Left forelimb (tissue), 1 donor: ENCODE results near the gene MBTPS1.

Experiments
- DNase-seq: peaks from one replicate; pipeline ENCODE4 v3.0.0-alpha.2; 2018; ENCODE audit warnings: low spot score

MBTPS1 gene

GRCh38 chr16:84053237-84053636 lies 63.5 kb downstream of the MBTPS1 start:
- DNase-seq = peak; percentile 20

DNA sequence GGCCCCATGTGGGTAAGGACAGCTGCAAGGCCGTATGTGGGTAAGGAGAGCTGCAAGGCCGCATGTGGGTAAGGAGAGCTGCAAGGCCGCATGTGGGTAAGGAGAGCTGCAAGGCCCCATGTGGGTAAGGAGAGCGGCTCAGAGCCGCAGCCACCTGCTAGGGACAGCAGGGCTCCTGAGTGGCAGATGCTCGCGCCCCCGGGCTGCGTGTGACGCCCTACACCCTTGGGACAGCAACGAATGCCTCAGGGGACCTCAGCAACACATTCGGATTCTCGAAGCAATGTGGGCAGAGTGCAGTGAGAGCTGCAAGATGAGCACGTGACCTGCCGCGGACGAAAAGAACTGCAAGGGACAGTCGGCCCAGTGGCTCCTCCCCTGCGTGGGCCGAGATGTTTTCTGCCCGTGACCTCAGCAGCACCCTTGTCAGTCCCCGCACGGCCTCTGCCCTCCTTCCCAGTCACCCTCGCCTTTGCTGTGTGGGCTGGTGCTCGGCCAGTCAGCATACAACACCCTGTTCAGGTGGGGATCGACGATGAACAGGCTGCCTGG lies 64.6 kb downstream of the MBTPS1 start:
- DNase-seq = peak; percentile 36

DNA sequence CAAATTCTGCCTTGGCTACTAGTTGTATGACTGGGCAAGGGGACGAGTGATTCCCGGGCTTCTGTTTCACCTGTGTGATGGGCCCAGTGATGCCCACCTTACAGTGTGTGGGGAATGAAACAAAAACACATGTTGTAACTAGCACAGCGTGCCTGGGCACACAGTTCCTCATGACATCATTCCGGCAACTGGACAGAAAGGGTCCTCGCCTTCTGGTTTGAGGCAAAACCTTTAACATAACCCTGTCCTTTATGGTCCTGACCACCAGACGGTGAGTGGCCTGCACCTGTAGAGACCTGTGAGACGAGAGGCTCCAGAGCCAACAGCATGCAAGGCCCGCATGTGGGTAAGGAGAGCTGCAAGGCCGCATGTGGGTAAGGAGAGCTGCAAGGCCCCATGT lies 66.4 kb downstream of the MBTPS1 start:
- no peak for DNase-seq

DNA sequence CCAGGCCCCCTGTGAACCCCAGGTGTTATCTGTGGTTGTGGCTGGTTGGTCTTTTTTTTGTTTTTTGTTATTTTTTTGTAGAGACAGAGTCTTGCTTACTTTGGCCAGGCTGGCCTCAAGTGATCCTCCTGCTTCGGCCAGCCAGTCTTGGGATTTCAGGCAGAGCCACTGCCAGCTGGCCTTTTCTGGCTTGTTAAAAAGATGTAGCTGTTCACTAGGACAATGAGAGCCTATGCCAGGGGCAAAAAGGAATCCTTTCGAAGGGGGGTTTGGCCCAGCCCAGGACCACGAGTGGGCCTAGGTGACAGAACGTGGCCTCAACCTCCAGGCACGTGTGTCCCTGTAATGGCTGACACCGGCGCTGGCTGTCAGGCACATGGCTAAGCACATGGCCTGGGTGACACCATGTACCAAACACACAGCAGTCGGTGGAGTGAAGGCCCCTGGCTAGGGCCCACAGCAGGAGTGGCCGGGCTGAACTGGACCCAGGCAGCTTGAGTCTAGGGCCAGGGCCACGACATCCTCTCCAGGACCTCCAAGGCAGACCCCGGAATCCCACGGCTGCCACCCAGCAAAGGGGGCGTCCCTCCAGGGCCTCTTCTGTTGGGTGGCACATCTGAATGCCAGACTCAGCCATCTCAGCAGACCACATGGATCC lies 67.2 kb downstream of the MBTPS1 start:
- DNase-seq = no peak

DNA sequence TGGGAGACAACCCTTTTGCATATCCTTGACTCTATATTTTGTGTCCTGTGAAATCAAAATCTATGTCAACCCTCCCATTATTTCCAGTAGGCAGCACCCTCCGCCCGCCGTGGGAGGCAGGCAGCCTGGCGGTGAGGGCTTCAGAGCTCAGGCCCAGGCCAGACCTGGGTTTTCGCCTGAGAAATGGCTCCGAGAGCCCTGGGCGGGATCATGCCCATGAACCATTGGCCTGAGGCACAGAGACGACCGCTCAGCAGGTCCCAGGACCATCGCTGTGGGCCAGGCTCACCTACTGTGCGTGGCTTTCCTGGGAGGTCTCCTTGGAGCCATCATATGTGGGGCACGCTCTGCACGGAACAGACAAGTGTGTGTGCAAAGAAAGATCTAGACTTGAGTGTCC lies 67.9 kb downstream of the MBTPS1 start:
- no peak for DNase-seq

DNA sequence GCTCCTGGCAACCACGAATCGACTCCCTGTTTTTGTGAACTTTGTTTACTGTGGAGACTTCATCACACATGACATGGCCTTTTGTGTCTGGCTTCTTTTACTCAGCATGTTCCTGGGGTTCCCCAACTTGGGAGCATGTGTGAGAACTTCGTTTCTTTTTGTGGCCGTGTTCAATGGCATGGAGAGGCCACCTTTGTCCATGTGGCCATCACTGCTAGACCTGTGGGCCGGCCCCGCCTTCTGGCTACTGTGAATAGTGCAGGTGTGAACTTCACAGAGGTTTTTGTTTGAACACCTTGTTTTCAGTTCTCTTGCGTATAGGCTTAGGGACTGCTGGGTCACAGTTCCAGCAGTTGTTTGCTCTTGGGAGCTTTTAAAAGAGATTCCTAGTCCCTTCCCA lies 68.5 kb downstream of the MBTPS1 start:
- no peak for DNase-seq

DNA sequence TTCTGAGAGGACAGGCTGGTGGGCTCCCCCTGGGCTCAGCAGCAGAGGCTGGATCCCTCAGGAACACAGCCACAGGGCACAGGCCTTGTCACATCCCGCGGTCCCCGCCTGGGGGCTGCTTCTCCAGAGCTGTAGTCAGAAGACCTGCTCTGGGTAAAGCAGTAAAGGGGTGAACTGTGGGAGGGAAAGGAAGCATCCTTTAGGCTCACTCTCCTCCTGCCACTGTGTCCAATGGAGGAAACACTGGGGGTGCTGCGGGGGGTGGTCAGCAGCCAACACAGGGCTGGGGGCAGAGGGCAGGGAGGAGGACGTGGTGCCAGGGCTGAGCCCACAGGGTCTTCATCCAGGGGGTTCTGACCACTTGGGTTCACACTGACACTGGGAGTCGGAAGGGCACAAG lies 69.1 kb downstream of the MBTPS1 start:
- no peak for DNase-seq

DNA sequence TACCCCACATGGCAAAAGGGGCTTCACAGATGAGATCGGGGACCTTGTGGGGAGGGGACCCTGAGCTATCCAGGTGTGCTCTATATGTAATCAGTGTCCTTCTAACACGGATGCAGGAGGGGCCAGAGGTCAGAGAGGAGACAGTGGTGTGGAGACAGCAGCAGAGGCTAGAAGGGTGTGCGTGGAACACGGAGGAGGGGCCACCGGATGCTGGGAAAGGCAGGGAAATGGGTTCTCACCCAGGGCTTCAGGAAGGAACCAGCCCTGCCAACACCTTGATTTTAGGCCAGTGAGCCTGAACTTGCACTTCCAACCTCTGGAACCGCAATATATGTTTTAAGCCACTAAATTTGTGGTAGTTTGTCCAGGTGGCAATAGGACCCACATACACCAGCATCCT lies 69.5 kb downstream of the MBTPS1 start:
- no peak for DNase-seq

DNA sequence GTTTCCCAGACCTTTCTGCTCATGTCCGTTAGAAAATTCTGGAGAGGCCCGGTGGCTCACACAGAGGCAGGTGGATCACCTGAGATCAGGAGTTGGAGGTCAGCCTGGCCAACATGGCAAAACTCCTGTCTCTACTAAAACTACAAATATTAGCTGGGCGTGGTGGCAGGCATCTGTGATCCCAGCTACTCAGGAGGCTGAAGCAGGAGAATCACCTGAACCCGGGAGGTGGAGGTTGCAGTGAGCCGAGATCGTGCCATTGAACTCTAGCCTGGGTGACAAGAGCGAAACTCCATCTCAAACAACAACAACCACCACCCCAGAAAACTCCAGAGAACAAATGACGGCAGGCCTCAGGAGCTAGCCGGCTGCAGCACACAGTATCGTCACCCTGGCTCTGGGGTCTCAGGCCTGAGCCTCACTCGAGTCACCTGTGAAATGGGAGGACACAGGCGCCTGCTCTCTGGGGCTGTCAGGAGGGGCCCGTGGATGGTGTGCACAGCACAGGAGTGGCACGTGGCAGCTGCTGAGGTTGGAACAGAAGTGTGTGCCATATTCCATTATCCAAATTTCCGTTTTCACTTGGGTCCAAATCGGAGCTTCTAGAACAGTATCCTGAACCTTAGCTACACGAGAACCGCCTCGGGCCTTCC lies 70.8 kb downstream of the MBTPS1 start:
- DNase-seq = no peak

- DNase-seq = no peak
Measured at GRCh38 chr16:84045001-84045817, 71.5 kb downstream of the MBTPS1 start.

DNA sequence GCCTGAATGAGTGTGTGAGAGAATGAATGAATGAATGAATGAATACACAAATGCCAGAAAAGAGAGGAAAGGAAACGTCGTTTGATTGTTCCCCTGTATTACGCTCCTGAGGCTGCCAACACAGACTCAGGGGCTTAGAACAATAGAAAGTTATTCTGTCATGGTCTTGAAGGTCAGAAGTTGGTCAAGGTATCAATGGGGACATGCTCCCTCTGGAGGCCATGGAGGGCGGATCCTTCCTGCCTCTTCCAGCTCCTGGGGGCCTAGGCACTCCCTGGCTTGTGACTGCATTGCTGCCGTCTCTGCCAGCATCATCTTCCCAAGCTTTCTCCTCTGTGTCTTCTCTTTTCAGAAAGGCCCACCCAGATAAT lies 72.6 kb downstream of the MBTPS1 start:
- no peak for DNase-seq

GRCh38 chr16:84043486-84044117 lies 73.1 kb downstream of the MBTPS1 start:
- no peak for DNase-seq

DNA sequence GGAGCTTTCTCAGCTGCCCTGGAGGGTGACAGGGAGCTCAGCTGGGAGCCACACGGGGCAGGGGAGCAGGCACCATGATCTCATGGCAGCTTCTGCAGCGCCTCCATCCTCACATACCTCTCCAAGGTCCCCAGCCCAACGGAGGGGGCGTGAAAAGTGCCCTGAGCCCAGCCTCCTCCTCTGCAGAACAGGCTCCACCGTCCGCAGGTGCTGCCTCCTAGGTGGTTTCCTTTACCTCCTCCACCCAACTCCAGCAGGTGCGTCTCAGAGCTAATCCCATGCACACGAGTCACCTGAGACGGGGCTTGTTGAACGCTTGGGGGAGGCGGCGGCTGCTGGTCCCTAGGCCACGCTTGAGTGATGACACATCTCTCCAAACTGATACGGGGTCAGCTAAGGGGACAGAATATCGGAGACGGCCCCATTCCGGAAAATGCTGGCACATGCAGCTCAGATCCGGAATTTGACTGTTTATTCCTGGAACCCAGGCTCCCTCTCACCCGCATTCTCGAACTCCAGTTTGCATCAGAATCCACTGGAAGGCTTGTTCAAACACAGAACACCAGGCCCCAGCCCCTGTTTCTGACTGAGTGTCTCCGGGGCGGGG lies 73.8 kb downstream of the MBTPS1 start:
- DNase-seq = no peak

DNA sequence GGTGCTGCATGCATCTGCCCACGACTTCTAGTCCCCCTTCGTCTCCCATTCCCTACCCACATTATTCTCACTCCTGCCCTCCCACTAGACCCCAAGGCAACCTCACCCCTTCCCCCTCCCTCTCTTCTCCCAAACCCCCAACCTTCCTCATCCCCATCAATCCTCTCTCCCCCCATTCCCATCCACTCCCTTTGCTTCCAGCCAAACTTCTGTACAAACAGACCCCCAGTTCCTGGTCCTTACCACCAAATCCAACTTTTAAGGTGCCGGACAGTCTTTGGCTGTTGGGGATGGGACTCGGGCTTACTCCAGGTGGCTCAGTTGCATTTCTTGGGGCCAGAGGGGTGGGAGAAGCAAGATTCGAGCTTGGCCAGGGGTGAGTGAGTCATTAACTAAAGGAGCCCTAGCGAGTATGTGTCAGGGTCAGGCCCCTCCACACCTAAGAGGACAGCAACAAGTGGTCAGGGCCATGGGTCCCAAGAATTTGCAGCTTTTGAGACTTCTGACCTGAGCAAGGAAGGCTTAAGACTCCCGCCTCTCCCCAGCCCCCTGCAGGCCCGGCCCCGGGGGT lies 74.3 kb downstream of the MBTPS1 start, which contains the start of gene SLC38A8:
TSS of gene SLC38A8 (minus strand) at position 488 of the 571 bp plus-strand sequence. CDS start 638 bp downstream, outside the sequence.
- no peak for DNase-seq

DNA sequence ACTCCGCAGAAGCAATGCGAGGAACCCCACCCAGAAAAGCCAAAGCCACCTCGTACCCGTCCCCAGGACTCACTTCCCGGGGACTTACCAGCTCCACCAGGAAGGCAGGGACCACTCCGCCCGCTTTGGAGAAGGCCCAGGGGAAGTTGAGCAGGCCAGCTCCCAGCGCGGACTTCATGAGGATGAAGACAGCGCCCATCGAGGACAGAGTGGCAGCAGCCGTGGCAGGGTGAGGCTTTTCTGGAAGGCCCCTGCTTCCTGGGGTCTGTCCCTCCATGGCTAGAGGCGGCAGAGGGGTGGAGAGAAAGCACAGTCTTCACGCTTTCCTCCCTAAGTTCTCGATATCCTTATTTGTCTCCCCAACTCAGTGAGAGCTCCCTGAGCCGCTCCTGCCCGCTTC lies 74.9 kb downstream of the MBTPS1 start:
- no peak for DNase-seq

DNA sequence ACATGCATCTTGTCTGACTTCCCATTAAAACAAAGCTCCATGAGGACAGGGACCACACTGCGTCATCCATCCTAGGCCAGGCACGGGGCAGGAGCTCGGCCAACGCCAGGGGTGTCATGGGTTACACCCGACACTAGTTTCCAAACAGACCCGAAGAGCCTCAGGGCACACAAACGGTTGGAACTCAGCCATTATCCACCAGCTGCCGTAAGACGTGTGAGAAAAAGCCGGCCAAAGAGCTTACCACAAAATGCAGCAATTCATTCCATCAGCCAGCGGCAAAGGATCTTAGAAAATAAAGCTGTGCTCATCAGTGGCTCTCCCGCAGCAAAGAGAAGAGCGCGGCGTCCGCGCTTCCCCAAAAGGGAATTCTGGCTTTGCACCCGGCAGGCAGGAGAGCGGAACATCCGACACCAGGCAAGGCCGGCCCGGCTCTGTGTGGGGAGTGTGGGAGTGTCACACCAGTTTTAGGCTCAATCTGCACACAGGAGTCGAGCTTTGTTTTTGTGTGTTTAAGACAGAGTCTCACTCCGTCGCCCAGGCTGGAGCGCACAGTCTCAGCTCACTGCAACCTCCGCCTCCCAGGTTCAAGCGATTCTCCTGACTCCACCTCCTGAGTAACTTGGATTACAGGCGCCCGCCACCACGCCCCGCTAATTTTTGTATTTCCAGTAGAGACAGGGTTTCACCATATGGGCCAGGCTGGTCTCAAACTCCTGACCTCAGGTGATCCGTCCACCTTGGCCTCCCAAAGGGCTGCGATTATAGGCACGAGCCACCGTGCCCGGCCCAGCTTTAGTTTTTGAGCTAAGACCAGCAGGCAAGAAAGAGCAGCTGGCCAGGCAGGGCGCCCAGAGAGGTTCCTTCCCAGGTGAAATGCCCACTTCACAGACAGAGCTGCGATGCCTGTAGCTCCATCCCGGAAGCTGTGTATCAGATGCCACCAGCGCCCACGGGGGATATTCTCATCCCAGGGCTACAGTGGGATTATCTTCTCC lies 75.6 kb downstream of the MBTPS1 start:
- no peak for DNase-seq

DNA sequence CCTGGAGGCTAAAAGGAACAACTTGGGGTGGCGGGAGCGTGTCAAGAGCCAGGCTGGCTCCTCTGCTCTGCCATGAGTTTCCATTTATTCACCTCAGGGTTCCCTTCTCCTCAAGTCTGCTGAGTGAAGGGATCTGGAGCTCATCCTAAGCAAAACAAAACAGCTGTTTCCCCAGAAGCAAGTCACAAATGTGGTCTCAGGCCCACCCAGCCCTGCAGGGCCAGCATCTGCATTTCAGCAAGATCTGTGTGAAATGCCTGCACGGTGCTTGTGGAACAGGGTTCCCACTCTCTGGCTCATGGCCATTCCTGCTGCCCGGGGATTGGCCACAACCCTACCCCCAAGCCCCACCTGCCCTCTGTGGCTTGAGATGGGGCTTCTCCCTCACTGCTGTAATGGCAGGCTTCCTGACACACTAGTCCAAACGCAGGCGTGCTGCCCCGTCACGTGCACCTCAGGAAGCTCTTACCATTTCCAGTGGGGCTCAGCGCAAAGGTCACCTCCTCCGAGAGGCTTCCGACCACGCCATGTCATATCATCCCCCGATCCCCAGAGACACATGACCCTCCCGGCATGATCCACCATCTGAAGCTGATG lies 76.4 kb downstream of the MBTPS1 start:
- no peak for DNase-seq

DNA sequence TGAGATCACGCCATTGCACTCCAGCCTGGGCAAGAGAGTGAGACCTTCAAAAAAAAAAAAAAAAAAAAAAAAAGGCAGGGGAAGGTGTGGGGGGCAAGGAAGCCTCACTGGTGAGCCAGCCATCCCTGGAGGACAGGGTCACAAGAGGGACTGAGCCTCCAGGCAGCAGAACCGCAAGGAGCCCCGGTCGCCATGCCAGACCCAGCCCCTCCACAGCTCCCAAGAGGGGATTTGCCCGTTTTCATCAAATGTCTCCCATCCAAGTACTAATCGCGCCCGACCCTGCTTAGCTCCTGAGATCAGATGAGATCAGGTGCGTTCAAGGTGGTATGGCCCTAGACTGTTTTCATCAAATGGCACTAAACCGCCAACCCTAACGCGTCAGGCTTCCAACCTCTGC lies 77.0 kb downstream of the MBTPS1 start:
- DNase-seq = no peak

DNA sequence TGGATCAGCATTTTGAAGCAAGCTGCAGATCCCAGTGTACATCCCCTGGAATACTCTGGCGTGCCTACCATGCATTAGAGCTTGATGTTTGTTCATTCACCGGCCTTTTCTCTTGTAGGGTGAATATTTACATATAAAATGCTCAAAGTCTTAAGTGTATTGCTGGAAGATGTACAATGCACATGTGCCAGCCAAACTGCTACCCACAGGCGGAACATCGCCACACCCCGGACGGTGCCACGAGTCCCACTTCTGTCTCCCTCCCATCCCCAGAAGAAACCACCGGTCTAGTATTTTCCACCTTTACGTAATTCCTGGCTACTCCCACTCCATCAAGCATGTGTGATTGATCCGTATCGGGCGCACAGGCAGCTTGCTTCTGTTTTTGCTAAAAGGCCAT lies 78.3 kb downstream of the MBTPS1 start:
- no peak for DNase-seq

GRCh38 chr16:84036982-84037425 lies 79.7 kb downstream of the MBTPS1 start:
- no peak for DNase-seq
